Activated CD4-positive, alpha-beta T cell treated with anti-CD3 and anti-CD28 coated beads, Interleukin-2, amount 50 U/mL, for 1 hour (primary cell): Measurements from ENCODE around the gene MAEL.

Experiments
- DNase-seq: peaks from one replicate; pipeline ENCODE4 v3.0.0-alpha.2; 2020

MAEL gene

GRCh38 chr1:167057241-167057688, 68.2 kb downstream of the MAEL start:
- no peak for DNase-seq

- peak; percentile 73 for DNase-seq
These were observed 70.1 kb downstream of the MAEL start for GRCh38 chr1:167059045-167059808.

DNA sequence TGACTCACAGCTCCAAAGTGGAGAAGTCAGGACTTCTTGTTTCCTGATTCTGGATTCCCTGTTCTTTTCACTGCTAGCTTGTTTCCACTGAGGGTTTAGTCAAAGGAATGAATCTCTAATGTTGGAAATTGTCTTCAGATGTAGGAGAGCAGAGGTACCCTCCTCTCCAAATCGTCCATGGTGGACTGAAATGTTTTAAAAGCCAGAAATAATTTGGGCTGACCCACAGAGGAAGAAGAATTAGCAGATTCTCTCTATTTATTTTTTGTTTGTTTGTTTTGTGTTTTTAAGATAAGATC, 70.7 kb downstream of the MAEL start:
- no peak for DNase-seq

- no peak for DNase-seq
These were observed 71.3 kb downstream of the MAEL start for GRCh38 chr1:167060141-167061072.

DNA sequence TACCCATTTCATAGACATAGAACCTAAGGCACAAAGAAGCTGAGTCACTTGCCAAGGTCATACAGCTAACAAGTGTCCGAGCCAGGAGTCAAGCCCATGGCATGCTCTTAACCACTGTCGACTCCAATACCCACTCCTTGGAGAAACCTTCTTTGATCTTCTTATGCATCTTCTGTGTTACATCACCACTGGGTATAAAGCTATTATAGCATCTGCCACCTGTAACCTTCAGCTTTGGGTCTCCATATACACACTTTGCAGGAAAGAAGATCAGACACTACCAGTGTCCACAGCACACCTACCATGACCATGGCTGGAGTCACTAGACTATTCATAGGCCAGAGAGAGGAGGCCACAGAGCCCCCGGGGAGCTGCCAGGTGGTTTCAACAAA, 72.0 kb downstream of the MAEL start:
- no peak for DNase-seq

GRCh38 chr1:167064621-167065020, 75.5 kb downstream of the MAEL start:
- no peak for DNase-seq

GRCh38 chr1:167065471-167065870, 76.4 kb downstream of the MAEL start:
- DNase-seq: no peak

- DNase-seq: peak; percentile 78
These were observed 77.4 kb downstream of the MAEL start for GRCh38 chr1:167066333-167067122.

DNA sequence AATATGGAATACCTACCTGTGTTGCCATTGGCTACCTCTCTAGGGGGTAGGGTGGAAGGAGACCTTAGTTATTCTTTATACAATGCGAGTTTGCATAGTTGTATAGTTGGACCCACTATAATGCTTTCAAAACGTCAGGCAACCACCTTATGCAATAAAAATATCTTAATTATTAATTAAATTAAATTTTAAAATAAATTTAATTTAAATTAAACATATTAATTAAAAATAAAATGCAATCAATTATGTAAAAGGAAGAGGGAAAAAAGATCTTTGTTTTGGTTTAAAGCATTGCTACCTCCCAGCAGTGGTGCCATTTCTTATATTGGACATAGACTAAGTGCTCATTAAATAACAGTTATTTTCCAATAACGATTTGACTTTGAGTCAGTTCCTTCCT, 78.8 kb downstream of the MAEL start:
- no peak for DNase-seq

GRCh38 chr1:167068761-167069160, 79.7 kb downstream of the MAEL start:
- DNase-seq: no peak

DNA sequence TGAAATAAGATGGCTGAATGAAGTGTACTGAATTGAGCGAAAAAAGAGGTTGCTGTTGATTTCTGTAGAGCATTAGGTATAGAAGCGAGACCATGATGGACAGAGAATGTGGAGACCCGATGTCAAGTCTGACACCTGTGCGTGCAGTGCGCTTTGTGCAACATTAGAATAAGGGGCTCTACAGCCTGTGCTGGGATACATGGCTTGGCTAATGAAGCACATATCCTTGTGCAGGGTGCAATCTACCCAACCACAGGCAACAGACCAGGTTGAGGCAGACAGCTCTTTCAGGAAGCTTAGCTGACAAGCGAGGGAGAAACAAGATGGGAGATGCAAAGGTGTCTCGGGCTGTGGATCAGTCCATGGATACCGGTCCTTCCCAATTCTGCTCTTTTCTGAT, 82.2 kb downstream of the MAEL start:
- DNase-seq: no peak
